WTC11 (cell line): ENCODE results near the gene SLC7A14. TPM values are rescaled to one million over a fixed set of nuclear protein-coding genes. Genes with fewer than 3 reads are reported as not detected.

ENCODE experiments used
- ATAC-seq: fragments of 200-7000 bp; cut with Tn5 transposase; 2 replicates; pipeline ENCODE4 v1.10.0; 2021; ENCODE audit warnings: mild to moderate bottlenecking, moderate library complexity
- CTCF ChIA-PET: fragments of 300-600 bp; sonication (Branson Sonifier 250); formaldehyde crosslinking; loops from one replicate; lab custom pipeline; 2021; ENCODE audit warnings: antibody characterized with exemption; lab: Charles Lee
- POLR2A ChIA-PET: fragments of 350-600 bp; sonication (Branson Sonifier 250); formaldehyde crosslinking; loops from one replicate; lab custom pipeline; 2021; ENCODE audit warnings: antibody characterized with exemption; lab: Charles Lee
- DNase-seq: peaks from one replicate; pipeline ENCODE4 v3.0.0; 2021; ENCODE audit warnings: low spot score
- H3K27ac Mint-ChIP-seq: 2 replicates; pipeline ENCODE4 v1.8.0; 2021; ENCODE audit warnings: mixed read lengths
- H3K27me3 Mint-ChIP-seq: 2 replicates; pipeline ENCODE4 v1.8.0; 2021; ENCODE audit warnings: low read depth, mild to moderate bottlenecking, moderate library complexity, mixed read lengths
- H3K36me3 Mint-ChIP-seq: 2 replicates; pipeline ENCODE4 v1.8.0; 2021; ENCODE audit warnings: mixed read lengths
- H3K4me1 Mint-ChIP-seq: 2 replicates; pipeline ENCODE4 v1.8.0; 2022; ENCODE audit warnings: mixed read lengths
- H3K4me3 Mint-ChIP-seq: 2 replicates; pipeline ENCODE4 v1.8.0; 2021; ENCODE audit warnings: mild to moderate bottlenecking, moderate library complexity, mixed read lengths
- H3K9me3 Mint-ChIP-seq: 2 replicates; pipeline ENCODE4 v1.8.0; 2021; ENCODE audit warnings: mixed read lengths
- AR ChIP-seq: fragments of 250-450 bp; sonication (Bioruptor Pico); IDR thresholded peaks from 2 replicates; pipeline ENCODE4 v1.9.0; 2021; ENCODE audit warnings: mild to moderate bottlenecking
- ARID4B ChIP-seq: sonication (generic); formaldehyde crosslinking; IDR thresholded peaks from 2 replicates; pipeline ENCODE4 v1.8.0; 2023; ENCODE audit warnings: missing genetic modification reagents, mild to moderate bottlenecking, borderline replicate concordance
- ATF3 ChIP-seq: sonication (generic); formaldehyde crosslinking; conservative IDR thresholded peaks from 2 replicates; pipeline ENCODE4 v1.8.1; 2022; ENCODE audit warnings: mild to moderate bottlenecking, missing genetic modification reagents
- CBFB ChIP-seq: sonication (generic); formaldehyde crosslinking; IDR thresholded peaks from 2 replicates; pipeline ENCODE4 v1.8.1; 2022; ENCODE audit warnings: mild to moderate bottlenecking, low read depth, missing genetic modification reagents
- ERG ChIP-seq: fragments of 250-450 bp; sonication (Bioruptor Pico); IDR thresholded peaks from 2 replicates; pipeline ENCODE4 v1.8.0; 2021; ENCODE audit warnings: mild to moderate bottlenecking
- ESRRA ChIP-seq: sonication (generic); formaldehyde crosslinking; IDR thresholded peaks from 2 replicates; pipeline ENCODE4 v1.8.1; 2022; ENCODE audit warnings: mild to moderate bottlenecking, missing genetic modification reagents, borderline replicate concordance
- FOXP4 ChIP-seq: sonication (generic); formaldehyde crosslinking; IDR thresholded peaks from 2 replicates; pipeline ENCODE4 v1.8.0; 2022; ENCODE audit warnings: mild to moderate bottlenecking, missing genetic modification reagents
- GABPB1 ChIP-seq: sonication (generic); formaldehyde crosslinking; IDR thresholded peaks from 2 replicates; pipeline ENCODE4 v1.8.1; 2023; ENCODE audit warnings: mild to moderate bottlenecking, missing genetic modification reagents
- GTF2I ChIP-seq: fragments of 250-450 bp; sonication (Bioruptor Pico); conservative IDR thresholded peaks from 2 replicates; pipeline ENCODE4 v1.4.0; 2021; ENCODE audit warnings: mild to moderate bottlenecking
- JAZF1 ChIP-seq: fragments of 250-450 bp; sonication (Bioruptor Pico); IDR thresholded peaks from 2 replicates; pipeline ENCODE4 v1.9.0; 2021; ENCODE audit warnings: moderate library complexity, mild to moderate bottlenecking, inconsistent platforms
- MLX ChIP-seq: sonication (generic); formaldehyde crosslinking; IDR thresholded peaks from 2 replicates; pipeline ENCODE4 v1.8.1; 2023; ENCODE audit warnings: mild to moderate bottlenecking, missing genetic modification reagents, moderate library complexity
- OVOL2 ChIP-seq: fragments of 250-450 bp; sonication (Bioruptor Pico); IDR thresholded peaks from 2 replicates; pipeline ENCODE4 v1.9.0; 2021; ENCODE audit warnings: mild to moderate bottlenecking, borderline replicate concordance
- RELA ChIP-seq: sonication (generic); formaldehyde crosslinking; IDR thresholded peaks from 2 replicates; pipeline ENCODE4 v1.8.1; 2022; ENCODE audit warnings: missing genetic modification reagents, mild to moderate bottlenecking, borderline replicate concordance
- TCF7 ChIP-seq: sonication (generic); formaldehyde crosslinking; IDR thresholded peaks from 2 replicates; pipeline ENCODE4 v1.8.0; 2022; ENCODE audit warnings: mild to moderate bottlenecking, low read depth, missing genetic modification reagents, moderate library complexity
- ZNF232 ChIP-seq: sonication (generic); formaldehyde crosslinking; IDR thresholded peaks from 2 replicates; pipeline ENCODE4 v1.8.0; 2022; ENCODE audit warnings: mild to moderate bottlenecking, missing genetic modification reagents
- ZNF281 ChIP-seq: sonication (generic); formaldehyde crosslinking; IDR thresholded peaks from 2 replicates; pipeline ENCODE4 v1.8.0; 2023; ENCODE audit warnings: mild to moderate bottlenecking, missing genetic modification reagents
- ZNF396 ChIP-seq: fragments of 250-450 bp; sonication (Bioruptor Pico); IDR thresholded peaks from 2 replicates; pipeline ENCODE4 v1.8.0; 2021; ENCODE audit warnings: mild to moderate bottlenecking, moderate library complexity, borderline replicate concordance
- ZNF512 ChIP-seq: sonication (generic); formaldehyde crosslinking; IDR thresholded peaks from 2 replicates; pipeline ENCODE4 v1.8.1; 2022; ENCODE audit warnings: missing genetic modification reagents, borderline replicate concordance
- total RNA-seq: library from RNA; stranded (reverse); gene quantifications from 3 replicates; pipeline ENCODE4 v1.2.3, GENCODE V29; 2021

Gene SLC7A14
- total RNA-seq, 1 experiment from 2014 or later: 0.68 TPM

GRCh38 chr3:170553788-170554757 is 31.8 kb downstream of the SLC7A14 start (continued):
- TF ChIP-seq ARID4B (no peak), ESRRA (CRISPR knock-in tag) (no peak), CBFB (no peak), RELA (no peak), GTF2I (CRISPR knock-in tag) (no peak)
- TF ChIP-seq, all 79 proteins: peak for 0

GRCh38 chr3:170551252-170551651 is 34.6 kb downstream of the SLC7A14 start:
- no peaks in the 10 kb centered on the region for H3K4me1 Mint-ChIP-seq
- ChIA-PET CTCF (no interaction called here), POLR2A (no interaction called here)
- H3K27ac Mint-ChIP-seq: no peak overlapping the region
- no peaks in the 10 kb centered on the region for H3K36me3 Mint-ChIP-seq
- no peak for ATAC-seq
- no peak for DNase-seq
- no peaks in the 10 kb centered on the region for H3K27me3 Mint-ChIP-seq
- H3K9me3 Mint-ChIP-seq: no peaks in the 10 kb centered on the region
- no peak overlapping the region for H3K4me3 Mint-ChIP-seq
- TF ChIP-seq FOXP4 (CRISPR knock-in tag): no peak
- no peak for TF ChIP-seq TCF7 (CRISPR knock-in tag)
- TF ChIP-seq ZNF396 (CRISPR knock-in tag): no peak
- no peak for TF ChIP-seq JAZF1 (CRISPR knock-in tag)
- TF ChIP-seq AR (CRISPR knock-in tag): no peak
- no peak for TF ChIP-seq ATF3
- no peak for TF ChIP-seq OVOL2 (CRISPR knock-in tag)
- no peak for TF ChIP-seq MLX (CRISPR knock-in tag)
- TF ChIP-seq CBFB: no peak
- no peak for TF ChIP-seq ZNF281 (CRISPR knock-in tag)
- TF ChIP-seq ERG (CRISPR knock-in tag): no peak
- no peak for TF ChIP-seq GABPB1
- TF ChIP-seq ZNF512 (CRISPR knock-in tag): no peak
- no peak for TF ChIP-seq ZNF232
